AG09309 (cell line): ENCODE measurements around the gene APOLD1.
"Not testable (repeated sequence)": the region's sequence is repeated elsewhere in the genome, so short reads cannot be mapped to it uniquely, and the experiment has no call there.

Experiments
- DNase-seq: peaks from one replicate; pipeline ENCODE4 v3.0.0-alpha.2; 2010; ENCODE audit warnings: low read depth
- H3K4me3 ChIP-seq: 2 replicates; pipeline ENCODE4 v1.5.1; 2011; ENCODE audit warnings: mild to moderate bottlenecking, low read depth, low read length, moderate library complexity; ENCODE audit not compliant: control insufficient read depth
- TF ChIP-seq, protein P1 (sequence below): IDR thresholded peaks from 2 replicates; pipeline ENCODE4 v1.5.1; 2011; ENCODE audit warnings: mild to moderate bottlenecking, low read depth, low read length, inconsistent platforms; ENCODE audit not compliant: insufficient read depth, control insufficient read depth; ENCODE audit errors: missing control alignments

APOLD1 gene

DNA sequence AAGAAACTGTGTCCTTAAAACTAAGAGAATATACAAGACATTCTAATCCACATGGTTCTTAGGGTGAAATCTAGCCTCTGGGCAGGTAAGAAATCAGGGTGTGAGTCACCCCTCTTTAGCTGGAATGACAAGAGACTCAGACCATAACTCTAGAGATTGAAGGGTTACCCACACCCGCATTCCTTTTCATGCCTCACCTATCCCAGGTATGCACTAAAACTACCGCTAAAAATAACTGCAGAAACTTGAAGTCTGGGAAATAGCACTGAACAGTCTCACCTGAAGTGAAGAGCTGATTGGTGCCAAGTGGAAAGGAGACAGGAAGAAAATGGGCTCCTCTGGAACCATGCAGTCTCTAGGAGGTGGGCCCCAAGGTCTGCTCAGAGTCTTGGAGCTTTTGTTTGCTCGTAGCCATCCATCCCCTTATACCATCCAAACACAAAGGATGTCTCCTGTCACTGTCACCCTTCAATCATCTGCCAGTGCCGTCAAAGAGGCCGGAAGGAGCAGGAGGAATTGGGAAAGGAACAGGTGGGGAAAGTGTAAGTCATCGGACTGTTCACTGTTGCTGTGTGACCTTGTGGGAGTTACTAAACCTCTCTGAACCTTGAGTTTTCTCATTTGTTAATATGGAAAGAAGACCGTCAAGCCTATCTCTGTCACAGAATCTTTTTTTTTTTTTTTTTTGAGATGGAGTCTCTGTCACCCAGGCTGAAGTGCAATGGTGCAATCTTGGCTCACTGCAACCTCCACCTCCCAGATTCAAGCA is 50.1 kb downstream of the APOLD1 start:
- TF ChIP-seq, protein P1, sequence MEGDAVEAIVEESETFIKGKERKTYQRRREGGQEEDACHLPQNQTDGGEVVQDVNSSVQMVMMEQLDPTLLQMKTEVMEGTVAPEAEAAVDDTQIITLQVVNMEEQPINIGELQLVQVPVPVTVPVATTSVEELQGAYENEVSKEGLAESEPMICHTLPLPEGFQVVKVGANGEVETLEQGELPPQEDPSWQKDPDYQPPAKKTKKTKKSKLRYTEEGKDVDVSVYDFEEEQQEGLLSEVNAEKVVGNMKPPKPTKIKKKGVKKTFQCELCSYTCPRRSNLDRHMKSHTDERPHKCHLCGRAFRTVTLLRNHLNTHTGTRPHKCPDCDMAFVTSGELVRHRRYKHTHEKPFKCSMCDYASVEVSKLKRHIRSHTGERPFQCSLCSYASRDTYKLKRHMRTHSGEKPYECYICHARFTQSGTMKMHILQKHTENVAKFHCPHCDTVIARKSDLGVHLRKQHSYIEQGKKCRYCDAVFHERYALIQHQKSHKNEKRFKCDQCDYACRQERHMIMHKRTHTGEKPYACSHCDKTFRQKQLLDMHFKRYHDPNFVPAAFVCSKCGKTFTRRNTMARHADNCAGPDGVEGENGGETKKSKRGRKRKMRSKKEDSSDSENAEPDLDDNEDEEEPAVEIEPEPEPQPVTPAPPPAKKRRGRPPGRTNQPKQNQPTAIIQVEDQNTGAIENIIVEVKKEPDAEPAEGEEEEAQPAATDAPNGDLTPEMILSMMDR = no peak
- DNase-seq = no peak
- no peak overlapping the region for H3K4me3 ChIP-seq

DNA sequence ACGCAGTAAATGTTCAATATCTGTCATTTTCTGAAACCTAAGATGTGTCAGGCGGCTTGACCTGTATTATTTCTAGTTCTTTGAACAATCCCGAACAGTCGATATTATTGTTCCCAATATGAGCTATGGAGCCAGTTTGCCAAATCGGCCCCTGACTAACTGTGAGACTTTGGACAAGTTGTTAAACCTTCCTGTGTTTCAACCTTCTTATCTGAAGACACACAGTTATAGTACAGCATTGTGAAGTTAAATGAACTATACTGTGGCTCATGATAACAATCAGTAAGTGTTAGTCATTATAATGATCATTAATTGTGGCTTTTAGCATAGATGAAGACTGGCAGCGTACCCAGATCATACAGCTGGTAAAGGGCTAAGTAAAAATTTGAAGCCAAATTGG is 51.1 kb downstream of the APOLD1 start:
- H3K4me3 ChIP-seq = no peak overlapping the region
- TF ChIP-seq, protein P1 = no peak
- DNase-seq = no peak

DNA sequence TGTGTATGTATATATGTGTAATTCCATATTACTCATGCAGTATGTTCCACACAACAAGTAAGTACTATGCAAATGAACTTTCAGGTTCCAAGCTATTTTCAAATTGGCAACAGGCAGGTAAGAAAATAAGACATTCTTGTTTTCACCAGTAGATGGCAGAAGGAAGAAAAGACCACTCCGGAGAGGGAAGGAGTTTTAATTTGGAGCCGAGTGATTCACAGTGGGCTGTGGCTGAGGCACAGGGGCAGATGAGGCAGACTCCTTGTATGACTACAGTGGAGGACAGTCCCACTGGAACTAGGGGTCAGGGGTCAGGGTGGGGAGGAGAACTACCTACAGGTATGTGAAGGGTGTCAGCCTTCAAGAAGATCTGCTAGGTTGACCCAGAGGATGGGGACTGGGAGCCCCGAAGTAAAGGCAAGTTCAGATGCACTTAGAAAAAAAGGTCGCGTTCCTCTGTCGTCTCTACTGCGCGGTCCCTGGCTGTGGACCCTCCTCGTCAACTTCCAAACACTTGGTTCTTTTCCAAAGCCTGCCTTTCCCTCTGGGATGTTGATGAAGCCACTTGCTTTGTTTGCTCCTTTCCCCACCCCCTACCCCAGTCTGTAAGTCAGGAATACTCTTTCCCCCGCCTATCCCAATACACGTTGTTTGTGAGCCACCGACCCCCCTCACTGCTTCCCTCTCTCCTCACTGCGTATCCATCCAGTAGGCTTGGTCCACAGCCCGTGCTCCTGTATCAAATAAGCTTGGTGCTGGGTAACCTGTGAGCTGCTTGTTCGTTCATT is 51.8 kb downstream of the APOLD1 start:
- DNase-seq = peak; percentile 52
- TF ChIP-seq, protein P1 = peak; percentile 61
- no peak overlapping the region for H3K4me3 ChIP-seq

DNA sequence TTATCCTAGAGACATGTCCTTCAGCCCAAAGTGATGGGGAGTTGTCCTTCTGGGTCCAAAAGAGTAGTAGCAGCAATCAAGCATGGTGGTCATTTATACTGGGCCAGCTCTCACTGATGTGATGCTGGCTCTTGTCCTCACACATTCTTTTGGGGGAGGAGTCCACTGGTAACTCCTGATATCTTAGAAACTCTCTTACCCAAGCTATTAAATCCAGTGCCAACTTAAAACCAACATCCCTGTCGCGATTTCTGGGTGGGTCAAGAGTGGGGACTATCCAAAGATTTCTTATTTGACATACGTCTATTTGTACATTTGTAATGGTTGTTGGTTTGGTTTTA is 52.3 kb downstream of the APOLD1 start:
- H3K4me3 ChIP-seq = no peak overlapping the region
- TF ChIP-seq, protein P1 = no peak
- DNase-seq = no peak

DNA sequence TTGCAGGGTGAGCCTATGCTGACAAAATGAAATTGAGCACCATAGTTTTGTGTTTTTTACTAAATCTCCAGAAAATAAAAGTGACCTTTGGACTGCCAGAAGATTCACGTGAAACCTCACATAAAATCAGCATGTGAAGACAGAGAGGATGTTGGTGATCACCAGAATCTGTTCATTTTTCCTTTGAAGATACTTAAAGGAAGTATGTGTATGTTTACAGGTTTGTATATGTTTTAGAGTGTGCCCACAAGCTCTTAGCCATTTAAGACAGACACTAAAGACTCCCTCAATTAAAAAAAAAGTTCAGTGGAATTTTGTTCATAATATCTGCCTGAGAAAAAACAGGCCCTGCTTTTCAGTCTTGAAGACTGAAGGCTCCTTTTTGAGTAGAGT is 53.5 kb downstream of the APOLD1 start:
- no peak overlapping the region for H3K4me3 ChIP-seq
- no peak for DNase-seq
- TF ChIP-seq, protein P1 = no peak

DNA sequence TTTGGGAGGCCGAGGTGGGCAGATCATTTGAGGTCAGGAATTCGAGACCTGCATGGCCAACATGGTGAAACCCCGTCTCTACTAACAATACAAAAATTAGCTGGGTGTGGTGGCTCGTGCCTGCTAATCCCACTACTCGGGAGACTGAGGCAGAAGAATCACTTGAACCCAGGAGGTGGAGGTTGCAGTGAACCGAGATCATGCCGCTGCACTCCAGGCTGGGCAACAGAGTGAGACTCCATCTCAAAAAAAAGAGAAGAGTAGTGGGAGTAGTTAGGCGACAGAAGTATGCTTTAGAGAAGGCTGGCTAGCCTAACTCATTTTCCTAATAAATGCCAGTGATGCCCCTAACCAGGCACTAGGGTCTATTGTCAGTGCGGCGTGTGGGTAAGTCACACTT is 54.0 kb downstream of the APOLD1 start:
- not testable (repeated sequence) for H3K4me3 ChIP-seq, DNase-seq

DNA sequence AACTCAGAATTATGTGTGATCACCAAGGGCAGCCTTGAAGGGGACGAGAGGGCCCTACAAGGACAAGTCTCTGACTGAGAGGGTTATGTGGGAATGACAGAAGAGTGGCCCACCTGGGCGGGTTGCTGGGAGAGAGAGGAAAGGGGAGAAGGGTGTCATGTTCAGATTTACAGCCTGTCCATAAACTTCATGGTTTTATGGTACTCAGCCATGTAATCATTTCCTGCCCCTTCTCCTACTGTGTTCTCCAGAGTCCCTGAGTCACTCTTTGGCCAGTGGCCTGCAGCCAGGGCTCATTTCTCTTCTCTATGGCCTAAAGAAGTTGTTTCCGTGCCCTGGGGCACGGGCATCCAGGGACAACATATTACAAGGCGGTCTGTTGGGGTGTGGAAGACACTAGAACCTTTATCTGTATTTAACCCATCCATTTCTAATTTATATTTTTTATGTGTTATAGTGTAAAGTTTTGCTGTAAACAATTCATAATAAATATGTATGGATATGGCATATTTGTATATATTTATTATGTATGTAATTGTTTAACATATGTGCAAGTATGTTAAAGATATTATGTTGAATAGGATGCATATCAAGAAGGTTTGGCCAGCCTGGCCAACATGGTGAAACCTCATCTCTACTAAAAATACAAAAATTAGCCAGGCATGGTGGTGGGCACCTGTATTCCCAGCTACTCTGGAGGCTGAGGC is 54.6 kb downstream of the APOLD1 start:
- peak; percentile 57 for DNase-seq
- TF ChIP-seq, protein P1 = no peak
- H3K4me3 ChIP-seq = no peak overlapping the region
